Thyroid gland (tissue), 4 donors: ENCODE measurements around the gene RAX.
"Not testable (repeated sequence)": the region's sequence is repeated elsewhere in the genome, so short reads cannot be mapped to it uniquely, and the experiment has no call there.

Experiments
- POLR2A ChIP-seq, 2 donors: fragments of 450-650 bp; IDR thresholded peaks; one replicate each; pipeline ENCODE4 v1.6.1; 2017; ENCODE audit warnings: antibody characterized with exemption in 2 of 2, mild to moderate bottlenecking in 2 of 2, moderate library complexity in 1 of 2
- TF ChIP-seq, protein P1 (sequence below), 6 experiments: fragments of 200-600 bp in 3 of 6; fragments of 450-650 bp in 3 of 6; sonication (generic) in 3 of 6; IDR thresholded peaks; one replicate each; pipeline ENCODE4 v1.5.1; 2016 to 2019; ENCODE audit warnings: antibody characterized with exemption in 6 of 6, mild to moderate bottlenecking in 2 of 6, inconsistent platforms in 1 of 6, moderate library complexity in 1 of 6

- TF ChIP-seq, protein P1, sequence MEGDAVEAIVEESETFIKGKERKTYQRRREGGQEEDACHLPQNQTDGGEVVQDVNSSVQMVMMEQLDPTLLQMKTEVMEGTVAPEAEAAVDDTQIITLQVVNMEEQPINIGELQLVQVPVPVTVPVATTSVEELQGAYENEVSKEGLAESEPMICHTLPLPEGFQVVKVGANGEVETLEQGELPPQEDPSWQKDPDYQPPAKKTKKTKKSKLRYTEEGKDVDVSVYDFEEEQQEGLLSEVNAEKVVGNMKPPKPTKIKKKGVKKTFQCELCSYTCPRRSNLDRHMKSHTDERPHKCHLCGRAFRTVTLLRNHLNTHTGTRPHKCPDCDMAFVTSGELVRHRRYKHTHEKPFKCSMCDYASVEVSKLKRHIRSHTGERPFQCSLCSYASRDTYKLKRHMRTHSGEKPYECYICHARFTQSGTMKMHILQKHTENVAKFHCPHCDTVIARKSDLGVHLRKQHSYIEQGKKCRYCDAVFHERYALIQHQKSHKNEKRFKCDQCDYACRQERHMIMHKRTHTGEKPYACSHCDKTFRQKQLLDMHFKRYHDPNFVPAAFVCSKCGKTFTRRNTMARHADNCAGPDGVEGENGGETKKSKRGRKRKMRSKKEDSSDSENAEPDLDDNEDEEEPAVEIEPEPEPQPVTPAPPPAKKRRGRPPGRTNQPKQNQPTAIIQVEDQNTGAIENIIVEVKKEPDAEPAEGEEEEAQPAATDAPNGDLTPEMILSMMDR (IDR thresholded peaks at IDR 0.05): not testable (repeated sequence)
- not testable (repeated sequence) for TF ChIP-seq POLR2A (IDR thresholded peaks at IDR 0.05)
These were observed 17.8 kb downstream of the RAX start for GRCh38 chr18:59255491-59255890.
